Glomerular endothelial cell (primary cell): Measurements from ENCODE around the gene WDFY2. TPM values are rescaled to one million over a fixed set of nuclear protein-coding genes. Genes with fewer than 3 reads are reported as not detected.
"Not testable (repeated sequence)": the region's sequence is repeated elsewhere in the genome, so short reads cannot be mapped to it uniquely, and the experiment has no call there.

Experiments used
- DNase-seq: peaks from one replicate; pipeline ENCODE4 v3.0.0-alpha.2; 2011; ENCODE audit warnings: low read depth, low spot score; ENCODE audit errors: extremely low read depth
- total RNA-seq: library from RNA; depleted of rRNA; stranded (reverse); fragments of >200 nt; gene quantifications from 2 replicates; pipeline ENCODE4 v1.2.3, GENCODE V29; 2015

Gene WDFY2
- total RNA-seq, 1 donor from 2014 or later = 4.9 TPM

- DNase-seq = no peak
Measured at GRCh38 chr13:51688937-51689662, 104.8 kb downstream of the WDFY2 start.

- DNase-seq = no peak
Measured at GRCh38 chr13:51689663-51689996, 105.4 kb downstream of the WDFY2 start.

- not testable (repeated sequence) for DNase-seq
Measured at GRCh38 chr13:51695677-51696076, 111.4 kb downstream of the WDFY2 start.

- no peak for DNase-seq
Measured at GRCh38 chr13:51697181-51697580, 112.9 kb downstream of the WDFY2 start.

GRCh38 chr13:51697855-51698254 is 113.6 kb downstream of the WDFY2 start:
- DNase-seq = no peak

GRCh38 chr13:51698352-51698751 is 114.1 kb downstream of the WDFY2 start:
- DNase-seq = no peak

GRCh38 chr13:51704399-51705313 is 120.4 kb downstream of the WDFY2 start:
- no peak for DNase-seq

GRCh38 chr13:51707461-51707860 is 123.2 kb downstream of the WDFY2 start:
- DNase-seq = no peak

GRCh38 chr13:51713807-51714206 is 129.5 kb downstream of the WDFY2 start:
- DNase-seq = no peak

- DNase-seq = no peak
Measured at GRCh38 chr13:51714663-51715168, 130.5 kb downstream of the WDFY2 start.

GRCh38 chr13:51715613-51716012 is 131.4 kb downstream of the WDFY2 start:
- no peak for DNase-seq

GRCh38 chr13:51717786-51718398 is 133.6 kb downstream of the WDFY2 start:
- DNase-seq = no peak

GRCh38 chr13:51719394-51719793 is 135.1 kb downstream of the WDFY2 start:
- no peak for DNase-seq

- no peak for DNase-seq
Measured at GRCh38 chr13:51721496-51721895, 137.2 kb downstream of the WDFY2 start.

- DNase-seq = no peak
Measured at GRCh38 chr13:51723529-51723928, 139.3 kb downstream of the WDFY2 start.

GRCh38 chr13:51724721-51725120 is 140.5 kb downstream of the WDFY2 start:
- no peak for DNase-seq

- no peak for DNase-seq
Measured at GRCh38 chr13:51726446-51727193, 142.4 kb downstream of the WDFY2 start.

- DNase-seq = no peak
Measured at GRCh38 chr13:51727634-51728274, 143.5 kb downstream of the WDFY2 start.

GRCh38 chr13:51728275-51728673 is 144.0 kb downstream of the WDFY2 start:
- DNase-seq = no peak

GRCh38 chr13:51728972-51729371 is 144.7 kb downstream of the WDFY2 start:
- DNase-seq = no peak
